ENCODE results near the gene CASP8. TPM values are rescaled to one million over a fixed set of nuclear protein-coding genes. Genes with fewer than 3 reads are reported as not detected.

CASP8 gene
- total RNA-seq, 1 donor from 2014 or later = 2.8 TPM

- Mint-ChIP-seq H3K4me1 (ENCODE audit: low read depth) (no peaks in the 10 kb centered on the region), H3K9me3 (ENCODE audit: low read depth) (no peaks in the 10 kb centered on the region), H3K36me3 (ENCODE audit: insufficient read depth) (no peaks in the 10 kb centered on the region), H3K27ac (no peak overlapping the region), H3K27me3 (no peaks in the 10 kb centered on the region), H3K4me3 (ENCODE audit: low read depth) (no peak overlapping the region)
- no peak for TF ChIP-seq CTCF (IDR thresholded peaks at IDR 0.05; ENCODE audit: unreplicated experiment)
- DNase-seq (ENCODE audit: low spot score, unreplicated experiment) = no peak
These were observed 12.0 kb upstream of the CASP8 start for GRCh38 chr2:201248288-201248844.

- H3K4me1 Mint-ChIP-seq (ENCODE audit: low read depth) = peaks cover 8% of the 10 kb centered on the region
- H3K27ac Mint-ChIP-seq = no peak overlapping the region
- DNase-seq (ENCODE audit: low spot score, unreplicated experiment) = no peak
- no peak overlapping the region for H3K4me3 Mint-ChIP-seq (ENCODE audit: low read depth)
- H3K27me3 Mint-ChIP-seq = no peaks in the 10 kb centered on the region
- no peaks in the 10 kb centered on the region for H3K36me3 Mint-ChIP-seq (ENCODE audit: insufficient read depth)
- TF ChIP-seq CTCF (IDR thresholded peaks at IDR 0.05; ENCODE audit: unreplicated experiment) = no peak
- no peaks in the 10 kb centered on the region for H3K9me3 Mint-ChIP-seq (ENCODE audit: low read depth)
These were observed 10.4 kb upstream of the CASP8 start for GRCh38 chr2:201249889-201250288.

- H3K9me3 Mint-ChIP-seq (ENCODE audit: low read depth) = no peaks in the 10 kb centered on the region
- H3K36me3 Mint-ChIP-seq (ENCODE audit: insufficient read depth) = no peaks in the 10 kb centered on the region
- no peak overlapping the region for H3K27ac Mint-ChIP-seq
- TF ChIP-seq CTCF (IDR thresholded peaks at IDR 0.05; ENCODE audit: unreplicated experiment) = no peak
- no peaks in the 10 kb centered on the region for H3K27me3 Mint-ChIP-seq
- DNase-seq (ENCODE audit: low spot score, unreplicated experiment) = no peak
- H3K4me1 Mint-ChIP-seq (ENCODE audit: low read depth) = peaks cover 9% of the 10 kb centered on the region
- no peak overlapping the region for H3K4me3 Mint-ChIP-seq (ENCODE audit: low read depth)
These were observed 9.6 kb upstream of the CASP8 start for GRCh38 chr2:201250741-201251140.

GRCh38 chr2:201254081-201254730 is 6.1 kb upstream of the CASP8 start:
- Mint-ChIP-seq H3K4me3 (ENCODE audit: low read depth) (no peak overlapping the region), H3K36me3 (ENCODE audit: insufficient read depth) (no peaks in the 10 kb centered on the region), H3K27me3 (no peaks in the 10 kb centered on the region), H3K9me3 (ENCODE audit: low read depth) (no peaks in the 10 kb centered on the region), H3K27ac (peak overlapping the region; percentile 56), H3K4me1 (ENCODE audit: low read depth) (peaks cover 20% of the 10 kb centered on the region)
- no peak for TF ChIP-seq CTCF (IDR thresholded peaks at IDR 0.05; ENCODE audit: unreplicated experiment)
- DNase-seq (ENCODE audit: low spot score, unreplicated experiment) = no peak

- no peak for TF ChIP-seq CTCF (IDR thresholded peaks at IDR 0.05; ENCODE audit: unreplicated experiment)
- H3K4me3 Mint-ChIP-seq (ENCODE audit: low read depth) = no peak overlapping the region
- no peak overlapping the region for H3K27ac Mint-ChIP-seq
- no peaks in the 10 kb centered on the region for H3K27me3 Mint-ChIP-seq
- H3K9me3 Mint-ChIP-seq (ENCODE audit: low read depth) = no peaks in the 10 kb centered on the region
- H3K36me3 Mint-ChIP-seq (ENCODE audit: insufficient read depth) = no peaks in the 10 kb centered on the region
- DNase-seq (ENCODE audit: low spot score, unreplicated experiment) = no peak
- H3K4me1 Mint-ChIP-seq (ENCODE audit: low read depth) = peaks cover 20% of the 10 kb centered on the region
These were observed 4.8 kb upstream of the CASP8 start for GRCh38 chr2:201255408-201256033.

Data from progenitor cell of endocrine pancreas (in vitro differentiated cells).